Kidney epithelial cell (primary cell): Measurements from ENCODE around the gene NAV2. TPM values are rescaled to one million over a fixed set of nuclear protein-coding genes. Genes with fewer than 3 reads are reported as not detected.
A peak's percentile ranks its signal among the peaks of the same experiment; 100 is the strongest.

Source experiments
- DNase-seq: peaks from one replicate; pipeline ENCODE4 v3.0.0-alpha.2; 2010; ENCODE audit warnings: low read depth
- H3K27me3 ChIP-seq: 2 replicates; pipeline ENCODE4 v1.6.0; 2011; ENCODE audit warnings: low read length; ENCODE audit not compliant: control insufficient read depth, insufficient read depth
- H3K36me3 ChIP-seq: 2 replicates; pipeline ENCODE4 v1.5.1; 2011; ENCODE audit warnings: low read length; ENCODE audit not compliant: control insufficient read depth, insufficient read depth
- H3K4me3 ChIP-seq: 2 replicates; pipeline ENCODE4 v1.5.1; 2011; ENCODE audit warnings: low read depth, mild to moderate bottlenecking, control low read depth, low read length
- CTCF ChIP-seq: IDR thresholded peaks from 2 replicates; pipeline ENCODE4 v1.5.1; 2011; ENCODE audit warnings: mild to moderate bottlenecking, moderate library complexity, low read length, control low read depth, inconsistent platforms; ENCODE audit not compliant: insufficient read depth, poor library complexity, severe bottlenecking
- total RNA-seq: library from RNA; depleted of rRNA; stranded (reverse); fragments of >200 nt; gene quantifications from 2 replicates; pipeline ENCODE4 v1.2.3, GENCODE V29; 2015

The NAV2 gene
- 41.5 and 48.7 TPM in 2 replicates for total RNA-seq

GRCh38 chr11:19712281-19713195, at the start of gene NAV2:
Gene NAV2, plus strand, starts transcription at chr11:19712837. Its CDS starts 859 bp downstream, at chr11:19713696.
- DNase-seq, result no peak
- H3K4me3 ChIP-seq, result peak within 1 kb of the TSS; percentile 68
- H3K27me3 ChIP-seq, result no peaks in the 10 kb centered on the region

GRCh38 chr11:19663206-19663605, 49.4 kb upstream of the NAV2 start:
- Histone ChIP-seq H3K4me3 (no peak overlapping the region), H3K27me3 (no peaks in the 10 kb centered on the region), H3K36me3 (no peaks in the 10 kb centered on the region)
- TF ChIP-seq CTCF, result no peak
- DNase-seq, result no peak

More at GRCh38 chr11:19712281-19713195, at the start of gene NAV2:
- H3K36me3 ChIP-seq, result no peaks in the 10 kb centered on the region
- no peak for TF ChIP-seq CTCF

GRCh38 chr11:19664886-19665548, 47.6 kb upstream of the NAV2 start:
- DNase-seq, result no peak
- H3K36me3 ChIP-seq, result no peaks in the 10 kb centered on the region
- no peaks in the 10 kb centered on the region for H3K27me3 ChIP-seq
- H3K4me3 ChIP-seq, result no peak overlapping the region
- no peak for TF ChIP-seq CTCF

- H3K4me3 ChIP-seq, result no peak overlapping the region
- no peaks in the 10 kb centered on the region for H3K36me3 ChIP-seq
- TF ChIP-seq CTCF, result no peak
- H3K27me3 ChIP-seq, result no peaks in the 10 kb centered on the region
- no peak for DNase-seq
Observed at GRCh38 chr11:19666951-19667350, 45.7 kb upstream of the NAV2 start.

- no peak overlapping the region for H3K4me3 ChIP-seq
- no peak for TF ChIP-seq CTCF
- no peak for DNase-seq
- no peaks in the 10 kb centered on the region for H3K36me3 ChIP-seq
- H3K27me3 ChIP-seq, result no peaks in the 10 kb centered on the region
Observed at GRCh38 chr11:19669511-19669910, 43.1 kb upstream of the NAV2 start.
